Neural cell (in vitro differentiated cells): ENCODE results near the gene VPS41. TPM values are rescaled to one million over a fixed set of nuclear protein-coding genes. Genes with fewer than 3 reads are reported as not detected.

ENCODE experiments used
- H2AFZ ChIP-seq: fragments of 200-600, 300-800 bp; sonication (generic), shearing (Covaris generic); 2 replicates; pipeline ENCODE4 v1.6.0; 2014; ENCODE audit warnings: low read depth, mild to moderate bottlenecking, antibody characterized with exemption, low read length, moderate library complexity
- H3F3A ChIP-seq: fragments of 200-600 bp; shearing (Covaris generic); 2 replicates; pipeline ENCODE4 v1.6.1; 2016; ENCODE audit warnings: mild to moderate bottlenecking, moderate library complexity, mixed read lengths, antibody characterized with exemption, low read length; ENCODE audit not compliant: insufficient read depth, poor library complexity, severe bottlenecking
- H3K27ac ChIP-seq: fragments of 200-600, 300-800 bp; sonication (generic), shearing (Covaris generic); 2 replicates; pipeline ENCODE4 v1.5.1; 2014; ENCODE audit warnings: mild to moderate bottlenecking, low read length, moderate library complexity
- H3K27me3 ChIP-seq: fragments of 300-800, 200-600 bp; sonication (generic), shearing (Covaris generic); 2 replicates; pipeline ENCODE4 v1.6.0; 2014; ENCODE audit warnings: mild to moderate bottlenecking, low read depth, low read length, moderate library complexity; ENCODE audit not compliant: insufficient read depth
- H3K36me3 ChIP-seq: fragments of 300-800, 200-600 bp; sonication (generic), shearing (Covaris generic); 2 replicates; pipeline ENCODE4 v1.5.1; 2014; ENCODE audit warnings: mild to moderate bottlenecking, antibody characterized with exemption, low read length, moderate library complexity; ENCODE audit not compliant: insufficient read depth
- H3K4me2 ChIP-seq: fragments of 300-800, 200-600 bp; sonication (generic), shearing (Covaris generic); 2 replicates; pipeline ENCODE4 v1.6.0; 2014; ENCODE audit warnings: mild to moderate bottlenecking, low read length
- H3K4me3 ChIP-seq: fragments of 300-800, 200-600 bp; sonication (generic), shearing (Covaris generic); 2 replicates; pipeline ENCODE4 v1.5.1; 2014; ENCODE audit warnings: mild to moderate bottlenecking, low read length, moderate library complexity
- H3K79me2 ChIP-seq: fragments of 200-600 bp; shearing (Covaris generic); replicated peaks from 2 replicates; pipeline ENCODE4 v1.6.0; 2014; ENCODE audit warnings: mild to moderate bottlenecking, low read length, moderate library complexity; ENCODE audit not compliant: insufficient read depth
- H3K9ac ChIP-seq: fragments of 300-800, 200-600 bp; sonication (generic), shearing (Covaris generic); 2 replicates; pipeline ENCODE4 v1.6.1; 2016; ENCODE audit warnings: mild to moderate bottlenecking, low read length, mixed read lengths
- H3K9me2 ChIP-seq: fragments of 200-600 bp; shearing (Covaris generic); 2 replicates; pipeline ENCODE4 v1.6.1; 2016; ENCODE audit warnings: mild to moderate bottlenecking, low read length, mixed read lengths; ENCODE audit not compliant: insufficient read depth
- H3K9me3 ChIP-seq: fragments of 200-600, 300-800 bp; sonication (generic), shearing (Covaris generic); 2 replicates; pipeline ENCODE4 v1.6.1; 2016; ENCODE audit warnings: mild to moderate bottlenecking, mixed run types, low read length, moderate library complexity, mixed read lengths
- H4K20me1 ChIP-seq: fragments of 200-600 bp; shearing (Covaris generic); 2 replicates; pipeline ENCODE4 v1.6.1; 2016; ENCODE audit warnings: mild to moderate bottlenecking, mixed run types; ENCODE audit not compliant: insufficient read depth
- EP300 ChIP-seq: fragments of 450-650 bp; conservative IDR thresholded peaks from 2 replicates; pipeline ENCODE4 v1.6.1; 2014; ENCODE audit warnings: antibody characterized with exemption, mild to moderate bottlenecking, moderate library complexity; ENCODE audit not compliant: poor library complexity, severe bottlenecking
- EZH2 ChIP-seq: fragments of 200-600, 300-800 bp; shearing (Covaris generic), sonication (generic); IDR thresholded peaks from 2 replicates; pipeline ENCODE4 v1.6.1; 2014; ENCODE audit warnings: antibody characterized with exemption, low read length, borderline replicate concordance, mild to moderate bottlenecking; ENCODE audit not compliant: insufficient read depth, poor library complexity, severe bottlenecking
- MXI1 ChIP-seq: fragments of 450-650 bp; conservative IDR thresholded peaks from 2 replicates; pipeline ENCODE4 v1.6.1; 2014; ENCODE audit warnings: antibody characterized with exemption, mild to moderate bottlenecking; ENCODE audit not compliant: poor library complexity, severe bottlenecking
- POLR2AphosphoS5 ChIP-seq: IDR thresholded peaks from 2 replicates; pipeline ENCODE4 v1.6.1; 2012
- RAD21 ChIP-seq: fragments of 450-650 bp; conservative IDR thresholded peaks from 2 replicates; pipeline ENCODE4 v1.6.1; 2014; ENCODE audit warnings: antibody characterized with exemption, mild to moderate bottlenecking, moderate library complexity
- SMC3 ChIP-seq: fragments of 450-650 bp; conservative IDR thresholded peaks from 2 replicates; pipeline ENCODE4 v1.6.1; 2014; ENCODE audit warnings: antibody characterized with exemption, mild to moderate bottlenecking, moderate library complexity; ENCODE audit not compliant: poor library complexity
- TAF1 ChIP-seq: IDR thresholded peaks from 2 replicates; pipeline ENCODE4 v1.6.1; 2012; ENCODE audit warnings: low read depth
- polyA plus RNA-seq: library from polyadenylated mRNA; depleted of rRNA; stranded (reverse); fragments of >200 nt; gene quantifications from 2 replicates; pipeline ENCODE4 v1.2.3, GENCODE V29; 2014
- TF ChIP-seq, protein P1 (sequence below): fragments of 450-650 bp; IDR thresholded peaks from 2 replicates; pipeline ENCODE4 v1.5.1; 2014; ENCODE audit warnings: antibody characterized with exemption, mild to moderate bottlenecking, moderate library complexity; ENCODE audit not compliant: poor library complexity, severe bottlenecking
- TF ChIP-seq, protein P2 (sequence below): IDR thresholded peaks from 2 replicates; pipeline ENCODE4 v1.6.1; 2012; ENCODE audit warnings: borderline replicate concordance

VPS41 gene
- polyA plus RNA-seq, 1 donor from 2014 or later = 64.0 TPM

- Histone ChIP-seq H3K27ac (no peak overlapping the region), H2AFZ (no peak overlapping the region), H3K9ac (no peak overlapping the region), H3K36me3 (no peaks in the 10 kb centered on the region), H3K4me3 (no peak overlapping the region), H3K4me2 (no peak overlapping the region), H3F3A (no peaks in the 10 kb centered on the region), H3K9me3 (no peaks in the 10 kb centered on the region), H3K27me3 (no peaks in the 10 kb centered on the region), H3K79me2 (no peaks in the 10 kb centered on the region), H3K9me2 (no peaks in the 10 kb centered on the region), H4K20me1 (no peaks in the 10 kb centered on the region)
- no peak for TF ChIP-seq POLR2AphosphoS5
- TF ChIP-seq EP300 = no peak
- TF ChIP-seq RAD21 = no peak
- TF ChIP-seq, protein P1, sequence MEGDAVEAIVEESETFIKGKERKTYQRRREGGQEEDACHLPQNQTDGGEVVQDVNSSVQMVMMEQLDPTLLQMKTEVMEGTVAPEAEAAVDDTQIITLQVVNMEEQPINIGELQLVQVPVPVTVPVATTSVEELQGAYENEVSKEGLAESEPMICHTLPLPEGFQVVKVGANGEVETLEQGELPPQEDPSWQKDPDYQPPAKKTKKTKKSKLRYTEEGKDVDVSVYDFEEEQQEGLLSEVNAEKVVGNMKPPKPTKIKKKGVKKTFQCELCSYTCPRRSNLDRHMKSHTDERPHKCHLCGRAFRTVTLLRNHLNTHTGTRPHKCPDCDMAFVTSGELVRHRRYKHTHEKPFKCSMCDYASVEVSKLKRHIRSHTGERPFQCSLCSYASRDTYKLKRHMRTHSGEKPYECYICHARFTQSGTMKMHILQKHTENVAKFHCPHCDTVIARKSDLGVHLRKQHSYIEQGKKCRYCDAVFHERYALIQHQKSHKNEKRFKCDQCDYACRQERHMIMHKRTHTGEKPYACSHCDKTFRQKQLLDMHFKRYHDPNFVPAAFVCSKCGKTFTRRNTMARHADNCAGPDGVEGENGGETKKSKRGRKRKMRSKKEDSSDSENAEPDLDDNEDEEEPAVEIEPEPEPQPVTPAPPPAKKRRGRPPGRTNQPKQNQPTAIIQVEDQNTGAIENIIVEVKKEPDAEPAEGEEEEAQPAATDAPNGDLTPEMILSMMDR = no peak
- no peak for TF ChIP-seq TAF1
- no peak for TF ChIP-seq EZH2
- TF ChIP-seq, protein P2, sequence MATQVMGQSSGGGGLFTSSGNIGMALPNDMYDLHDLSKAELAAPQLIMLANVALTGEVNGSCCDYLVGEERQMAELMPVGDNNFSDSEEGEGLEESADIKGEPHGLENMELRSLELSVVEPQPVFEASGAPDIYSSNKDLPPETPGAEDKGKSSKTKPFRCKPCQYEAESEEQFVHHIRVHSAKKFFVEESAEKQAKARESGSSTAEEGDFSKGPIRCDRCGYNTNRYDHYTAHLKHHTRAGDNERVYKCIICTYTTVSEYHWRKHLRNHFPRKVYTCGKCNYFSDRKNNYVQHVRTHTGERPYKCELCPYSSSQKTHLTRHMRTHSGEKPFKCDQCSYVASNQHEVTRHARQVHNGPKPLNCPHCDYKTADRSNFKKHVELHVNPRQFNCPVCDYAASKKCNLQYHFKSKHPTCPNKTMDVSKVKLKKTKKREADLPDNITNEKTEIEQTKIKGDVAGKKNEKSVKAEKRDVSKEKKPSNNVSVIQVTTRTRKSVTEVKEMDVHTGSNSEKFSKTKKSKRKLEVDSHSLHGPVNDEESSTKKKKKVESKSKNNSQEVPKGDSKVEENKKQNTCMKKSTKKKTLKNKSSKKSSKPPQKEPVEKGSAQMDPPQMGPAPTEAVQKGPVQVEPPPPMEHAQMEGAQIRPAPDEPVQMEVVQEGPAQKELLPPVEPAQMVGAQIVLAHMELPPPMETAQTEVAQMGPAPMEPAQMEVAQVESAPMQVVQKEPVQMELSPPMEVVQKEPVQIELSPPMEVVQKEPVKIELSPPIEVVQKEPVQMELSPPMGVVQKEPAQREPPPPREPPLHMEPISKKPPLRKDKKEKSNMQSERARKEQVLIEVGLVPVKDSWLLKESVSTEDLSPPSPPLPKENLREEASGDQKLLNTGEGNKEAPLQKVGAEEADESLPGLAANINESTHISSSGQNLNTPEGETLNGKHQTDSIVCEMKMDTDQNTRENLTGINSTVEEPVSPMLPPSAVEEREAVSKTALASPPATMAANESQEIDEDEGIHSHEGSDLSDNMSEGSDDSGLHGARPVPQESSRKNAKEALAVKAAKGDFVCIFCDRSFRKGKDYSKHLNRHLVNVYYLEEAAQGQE = no peak
- no peak for TF ChIP-seq MXI1
- TF ChIP-seq SMC3 = no peak
These were observed 233.4 kb downstream of the VPS41 start for GRCh38 chr7:38675494-38676106.

DNA sequence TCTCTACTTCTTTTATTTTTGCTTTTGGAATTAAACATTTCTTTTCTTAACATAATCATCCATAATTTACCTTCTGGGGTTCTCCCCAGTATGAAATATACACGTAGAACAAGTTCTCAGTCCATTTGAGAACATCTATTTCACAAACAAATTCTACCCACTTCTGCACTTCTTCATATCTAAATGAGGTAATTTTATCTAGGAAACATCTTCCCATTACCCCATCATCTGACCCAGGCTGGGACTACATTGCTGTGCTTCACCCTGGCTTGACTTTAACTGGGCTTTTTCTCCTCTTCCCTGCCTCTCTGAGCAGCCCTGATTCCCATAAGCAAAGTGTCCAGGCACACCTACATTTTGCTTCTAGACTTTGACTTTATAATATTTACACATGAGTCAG, 234.5 kb downstream of the VPS41 start:
- no peak overlapping the region for H3K4me2 ChIP-seq
- no peaks in the 10 kb centered on the region for H3K27me3 ChIP-seq
- H4K20me1 ChIP-seq = no peaks in the 10 kb centered on the region
- no peaks in the 10 kb centered on the region for H3K79me2 ChIP-seq
- no peak overlapping the region for H3K4me3 ChIP-seq
- no peak overlapping the region for H3K9ac ChIP-seq
- H3F3A ChIP-seq = no peaks in the 10 kb centered on the region
- no peak overlapping the region for H3K27ac ChIP-seq
- H2AFZ ChIP-seq = no peak overlapping the region
- no peak for TF ChIP-seq EP300
- no peak for TF ChIP-seq EZH2
- TF ChIP-seq SMC3 = no peak
- TF ChIP-seq, protein P2 = no peak
- H3K9me3 ChIP-seq = no peaks in the 10 kb centered on the region
- H3K9me2 ChIP-seq = no peaks in the 10 kb centered on the region
- no peaks in the 10 kb centered on the region for H3K36me3 ChIP-seq
